HPDE6-E6E7 (cell line): ENCODE results near the gene EBLN2.

Source experiments
- DNase-seq: peaks from one replicate; pipeline ENCODE4 v3.0.0; 2011; ENCODE audit warnings: missing footprints; ENCODE audit errors: extremely low spot score

Gene EBLN2

GRCh38 chr3:73107215-73107614 is 45.8 kb downstream of the EBLN2 start:
- no peak for DNase-seq

- DNase-seq = no peak
Observed at GRCh38 chr3:73107676-73108187, 46.3 kb downstream of the EBLN2 start.

- DNase-seq = no peak
Observed at GRCh38 chr3:73108750-73109149, 47.3 kb downstream of the EBLN2 start.

GRCh38 chr3:73110530-73110929 is 49.1 kb downstream of the EBLN2 start:
- DNase-seq = no peak
